ENCODE data around the gene SKP2. TPM values are rescaled to one million over a fixed set of nuclear protein-coding genes. Genes with fewer than 3 reads are reported as not detected.
A peak's percentile ranks its signal among the peaks of the same experiment; 100 is the strongest.

Gene SKP2
- total and polyA plus RNA-seq, 7 donors: 1.3 to 6.6 (median 3.8) TPM

DNA sequence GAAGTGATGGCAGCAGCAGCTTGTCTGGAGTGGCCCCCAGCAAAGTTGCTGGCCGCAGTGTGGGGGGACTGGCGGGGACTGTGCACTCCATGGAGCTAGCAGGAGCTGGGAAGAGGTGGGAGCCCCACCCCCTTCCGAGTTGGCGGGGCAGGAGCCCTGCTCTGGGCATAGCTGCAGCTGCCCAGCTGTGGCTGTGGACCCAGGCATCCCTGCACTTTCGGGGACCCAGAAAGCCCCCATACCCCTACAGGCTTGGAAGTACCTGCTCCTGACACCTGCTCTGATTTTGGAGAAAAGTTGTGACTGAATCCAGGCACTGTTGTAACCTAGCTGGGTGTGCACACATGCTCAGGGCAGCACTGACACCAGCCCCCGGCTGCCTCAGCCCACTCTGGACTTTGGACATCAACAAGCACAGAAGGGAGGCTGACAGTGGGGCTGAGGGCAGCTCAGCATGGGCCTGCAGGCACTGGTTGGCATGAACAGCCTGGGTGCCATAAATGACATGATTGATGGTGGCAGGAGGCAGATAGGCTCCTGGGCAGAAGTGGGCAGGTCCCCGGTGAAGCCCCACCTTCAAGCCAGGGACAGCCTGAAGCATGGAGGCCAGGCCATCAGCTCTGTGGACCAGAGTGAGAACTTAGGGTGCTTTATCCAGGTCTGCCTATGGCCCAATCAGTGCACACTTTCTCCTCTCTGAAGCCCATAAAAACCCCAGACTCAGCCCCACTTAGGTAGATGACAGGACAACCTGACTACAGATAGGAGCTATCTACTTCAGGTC is 12.8 kb upstream of the SKP2 start:
- ATAC-seq: peak in 3 of 4 donors; percentile 27 to 35 (median 33)

DNA sequence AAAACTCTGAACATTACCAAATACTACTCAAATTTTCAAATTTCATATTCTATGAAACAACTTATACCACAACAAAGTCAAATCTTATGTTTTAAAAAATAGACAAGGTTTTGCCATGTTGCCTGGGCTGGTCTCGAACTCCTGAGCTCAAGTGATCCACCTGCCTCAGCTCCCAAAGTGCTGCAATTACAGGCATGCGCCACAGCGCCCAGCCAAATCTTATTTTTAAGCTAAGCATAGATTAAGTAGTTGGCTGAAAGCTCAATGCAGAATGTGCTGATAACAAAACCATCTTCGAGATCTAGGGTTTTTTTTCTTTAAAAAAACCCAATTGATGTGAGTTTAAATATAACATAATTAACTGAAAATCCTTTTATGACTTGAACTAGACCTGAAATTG is 6.6 kb upstream of the SKP2 start:
- no peaks in the 10 kb centered on the region for H3K27me3 ChIP-seq (ENCODE audit: insufficient read depth in 3 of 3, low read length in 2 of 3)
- DNase-seq (no peak), ATAC-seq (no peak)
- no peaks in the 10 kb centered on the region for H3K9me3 ChIP-seq
- TF ChIP-seq, protein P1, sequence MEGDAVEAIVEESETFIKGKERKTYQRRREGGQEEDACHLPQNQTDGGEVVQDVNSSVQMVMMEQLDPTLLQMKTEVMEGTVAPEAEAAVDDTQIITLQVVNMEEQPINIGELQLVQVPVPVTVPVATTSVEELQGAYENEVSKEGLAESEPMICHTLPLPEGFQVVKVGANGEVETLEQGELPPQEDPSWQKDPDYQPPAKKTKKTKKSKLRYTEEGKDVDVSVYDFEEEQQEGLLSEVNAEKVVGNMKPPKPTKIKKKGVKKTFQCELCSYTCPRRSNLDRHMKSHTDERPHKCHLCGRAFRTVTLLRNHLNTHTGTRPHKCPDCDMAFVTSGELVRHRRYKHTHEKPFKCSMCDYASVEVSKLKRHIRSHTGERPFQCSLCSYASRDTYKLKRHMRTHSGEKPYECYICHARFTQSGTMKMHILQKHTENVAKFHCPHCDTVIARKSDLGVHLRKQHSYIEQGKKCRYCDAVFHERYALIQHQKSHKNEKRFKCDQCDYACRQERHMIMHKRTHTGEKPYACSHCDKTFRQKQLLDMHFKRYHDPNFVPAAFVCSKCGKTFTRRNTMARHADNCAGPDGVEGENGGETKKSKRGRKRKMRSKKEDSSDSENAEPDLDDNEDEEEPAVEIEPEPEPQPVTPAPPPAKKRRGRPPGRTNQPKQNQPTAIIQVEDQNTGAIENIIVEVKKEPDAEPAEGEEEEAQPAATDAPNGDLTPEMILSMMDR (IDR thresholded peaks at IDR 0.05): no peak
- H3K4me1 ChIP-seq: peaks cover 17% of the 10 kb centered on the region
- H3K36me3 ChIP-seq (ENCODE audit: insufficient read depth in 1 of 2, low read depth in 1 of 2): peaks cover 0 to 28% of the 10 kb centered on the region in 2 donors
- intact Hi-C loops (cut with DNase I): no loop called here
- H3K27ac ChIP-seq: no peak overlapping the region
- 87 to 91% (median 87%) methylated on average over 4 of the region's 4 CpGs for WGBS, 3 donors
- H3K4me3 ChIP-seq: no peak overlapping the region

More for the DNA sequence above, 12.8 kb upstream of the SKP2 start:
- intact Hi-C loops (cut with DNase I): no loop called here
- Histone ChIP-seq H3K36me3 (ENCODE audit: insufficient read depth in 1 of 2, low read depth in 1 of 2) (peaks cover 4 to 66% of the 10 kb centered on the region in 2 donors), H3K9me3 (no peaks in the 10 kb centered on the region), H3K27me3 (ENCODE audit: insufficient read depth in 3 of 3, low read length in 2 of 3) (no peaks in the 10 kb centered on the region), H3K27ac (no peak overlapping the region), H3K4me1 (no peaks in the 10 kb centered on the region), H3K4me3 (no peak overlapping the region)
- TF ChIP-seq, protein P1 (IDR thresholded peaks at IDR 0.05): no peak
- WGBS, 3 donors: 93 to 98% (median 96%) methylated on average over 7 of the region's 7 CpGs
- no peak for DNase-seq

DNA sequence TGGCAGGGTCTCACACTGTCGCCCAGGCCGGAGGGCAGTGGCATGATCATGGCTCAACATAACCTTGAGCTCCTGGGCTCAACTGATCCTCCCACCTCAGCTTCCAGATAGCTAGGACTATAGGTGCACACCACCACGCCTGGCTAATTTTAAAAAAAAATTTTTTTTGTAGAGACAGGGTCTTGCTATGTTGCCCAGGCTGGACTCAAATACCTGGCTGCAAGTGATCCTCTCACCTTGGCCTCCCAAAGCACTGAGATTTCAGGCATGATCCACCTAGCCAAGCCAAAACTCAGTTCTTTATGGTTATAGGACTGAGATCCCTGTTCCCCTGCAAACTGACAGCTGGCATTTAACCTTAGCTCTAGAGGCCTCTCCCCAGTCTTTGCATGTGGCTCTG is 5.5 kb upstream of the SKP2 start:
- intact Hi-C loops (cut with DNase I): no loop called here
- 63 to 78% (median 75%) methylated on average over 3 of the region's 3 CpGs for WGBS, 3 donors
- no peaks in the 10 kb centered on the region for H3K27me3 ChIP-seq (ENCODE audit: insufficient read depth in 3 of 3, low read length in 2 of 3)
- H3K4me3 ChIP-seq: no peak overlapping the region
- ATAC-seq: no peak
- H3K4me1 ChIP-seq: peaks cover 21% of the 10 kb centered on the region
- H3K36me3 ChIP-seq (ENCODE audit: insufficient read depth in 1 of 2, low read depth in 1 of 2): peaks cover 0 to 17% of the 10 kb centered on the region in 2 donors
- no peak for DNase-seq
- H3K27ac ChIP-seq: no peak overlapping the region
- TF ChIP-seq, protein P1 (IDR thresholded peaks at IDR 0.05): no peak
- H3K9me3 ChIP-seq: no peaks in the 10 kb centered on the region

DNA sequence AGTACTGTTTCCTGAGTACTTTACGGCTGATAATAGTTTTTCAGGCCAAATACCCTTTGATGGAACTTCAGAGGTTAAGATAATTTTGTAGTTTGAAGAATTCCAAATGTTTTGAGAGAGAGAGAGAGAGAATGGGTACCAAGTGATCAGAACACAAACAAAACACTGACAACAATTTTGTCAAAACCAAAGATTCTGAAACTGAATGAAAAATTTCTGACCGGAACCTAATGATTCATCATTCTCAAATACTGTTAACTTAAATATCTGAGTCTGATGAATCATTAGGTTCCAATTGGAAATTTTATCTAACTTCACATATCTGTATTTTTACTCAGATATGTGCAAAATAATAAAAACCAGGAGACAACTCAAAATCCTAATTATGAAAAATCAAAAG is 4.2 kb upstream of the SKP2 start:
- Histone ChIP-seq H3K9me3 (no peaks in the 10 kb centered on the region), H3K27ac (no peak overlapping the region), H3K4me3 (no peak overlapping the region), H3K4me1 (peaks cover 22% of the 10 kb centered on the region), H3K27me3 (ENCODE audit: insufficient read depth in 3 of 3, low read length in 2 of 3) (no peaks in the 10 kb centered on the region), H3K36me3 (ENCODE audit: insufficient read depth in 1 of 2, low read depth in 1 of 2) (peaks cover 0 to 4% of the 10 kb centered on the region in 2 donors)
- DNase-seq (no peak), ATAC-seq (no peak)
- WGBS, 3 donors: 92 to 98% (median 97%) methylated on average over 2 of the region's 2 CpGs
- intact Hi-C loops (cut with DNase I): no loop called here
- TF ChIP-seq, protein P1 (IDR thresholded peaks at IDR 0.05): no peak

Measured in psoas muscle (tissue), 8 donors.